Activated CD8-positive, alpha-beta memory T cell treated with anti-CD3 and anti-CD28 coated beads, Interleukin-2, amount 10 ng/mL, durations not matched to agents 7 days and 5 days (primary cell): ENCODE measurements around the gene GNB4. TPM values are rescaled to one million over a fixed set of nuclear protein-coding genes. Genes with fewer than 3 reads are reported as not detected.

Source experiments
- ATAC-seq: fragments of 150-1000 bp; cut with Tn5 transposase; one replicate; pipeline ENCODE4 v1.10.0; 2021; ENCODE audit warnings: moderate library complexity
- CTCF ChIA-PET: fragments of 350-600 bp; sonication (Branson Sonifier 250); formaldehyde crosslinking; loops from one replicate; lab custom pipeline; 2021; ENCODE audit warnings: antibody characterized with exemption; lab: Charles Lee
- DNase-seq: peaks from one replicate; pipeline ENCODE4 v3.0.0-alpha.2; 2020
- H3K27ac Mint-ChIP-seq: one replicate; pipeline ENCODE4 v1.8.0; 2021; ENCODE audit warnings: mild to moderate bottlenecking, mixed read lengths
- H3K27me3 Mint-ChIP-seq: one replicate; pipeline ENCODE4 v1.8.0; 2021; ENCODE audit warnings: mixed read lengths
- H3K36me3 Mint-ChIP-seq: one replicate; pipeline ENCODE4 v1.8.0; 2021; ENCODE audit warnings: mild to moderate bottlenecking, mixed read lengths
- H3K4me1 Mint-ChIP-seq: one replicate; pipeline ENCODE4 v1.8.0; 2021; ENCODE audit warnings: mixed read lengths
- H3K4me3 Mint-ChIP-seq: one replicate; pipeline ENCODE4 v1.8.0; 2021; ENCODE audit warnings: mild to moderate bottlenecking, moderate library complexity, mixed read lengths
- H3K9me3 Mint-ChIP-seq: one replicate; pipeline ENCODE4 v1.8.0; 2022; ENCODE audit warnings: low read depth, mixed read lengths
- total RNA-seq, 2 experiments: library from RNA; stranded (reverse); gene quantifications; one replicate each; pipeline ENCODE4 v1.2.3, GENCODE V29; 2021

GNB4 gene
- total RNA-seq, result 10 to 100 TPM in 1 of 2 experiments, 1 to 10 TPM in 1; 7.5 to 13.8 TPM

DNA sequence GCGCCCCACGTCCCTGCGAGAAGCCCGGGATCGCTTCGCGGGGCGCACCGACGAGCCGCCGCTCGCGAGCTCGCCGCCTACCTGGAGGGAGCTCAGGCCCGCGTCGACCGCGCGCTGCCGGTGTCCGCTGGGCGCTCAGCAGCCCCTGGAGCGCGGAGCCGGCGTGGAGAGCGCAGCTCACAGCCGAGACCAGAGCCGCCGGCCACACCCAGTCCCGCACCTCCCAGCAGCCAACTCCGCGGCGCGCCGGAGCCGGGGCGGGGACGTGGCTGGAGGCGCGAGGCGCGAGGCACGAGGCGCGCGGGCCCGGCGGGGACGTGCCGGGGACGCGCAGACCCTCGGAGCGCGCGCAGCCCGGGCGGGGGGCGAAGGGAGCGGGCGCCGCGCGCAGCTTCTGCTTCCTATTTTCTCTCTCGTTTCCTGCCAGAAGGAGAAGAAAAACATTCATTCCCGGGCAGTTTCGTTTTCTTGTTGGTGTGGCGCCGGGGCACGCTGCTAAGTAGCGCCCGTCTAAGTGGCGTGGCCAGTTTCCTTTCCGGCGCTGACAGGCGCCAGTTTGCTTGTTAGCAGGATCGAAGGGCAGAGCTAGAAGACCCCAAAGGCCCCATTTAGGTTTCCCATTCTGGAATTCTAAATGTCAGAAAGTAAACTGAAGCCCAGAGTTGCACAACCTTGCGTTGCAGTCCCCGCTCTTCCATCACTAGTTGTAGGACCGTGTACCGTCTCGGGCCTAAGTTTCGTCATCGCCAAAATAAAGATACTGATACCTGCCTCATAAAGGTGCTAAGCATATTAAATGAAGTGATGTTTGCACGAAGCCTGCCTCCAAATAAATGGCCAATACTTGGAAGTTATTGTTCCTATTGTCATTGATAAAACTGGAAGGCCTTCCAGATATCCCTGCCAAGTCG, at the start of gene GNB4:
GNB4 (minus strand) TSS at position 206 of the 911 bp plus-strand sequence. CDS start 25,270 bp downstream, outside the sequence.
- ATAC-seq (peak; percentile 91), DNase-seq (peak; percentile 61)
- peak within 1 kb of the TSS; percentile 74 for H3K27ac Mint-ChIP-seq
- CTCF ChIA-PET, result interaction anchor here (1.0 to 1.2 kb wide), 2 partner anchors 12 to 110 kb away, joined by 3 read pairs; no protein-coding TSS in a partner anchor
- peaks cover 83% of the 10 kb centered on the region for H3K27me3 Mint-ChIP-seq
- no peaks in the 10 kb centered on the region for H3K9me3 Mint-ChIP-seq
- H3K4me3 Mint-ChIP-seq, result peak within 1 kb of the TSS; percentile 83
- peaks cover 7% of the 10 kb centered on the region for H3K36me3 Mint-ChIP-seq
- H3K4me1 Mint-ChIP-seq, result peaks cover 23% of the 10 kb centered on the region

- H3K4me3 Mint-ChIP-seq, result no peak overlapping the region
- peaks cover 3% of the 10 kb centered on the region for H3K36me3 Mint-ChIP-seq
- CTCF ChIA-PET, result no interaction called here
- DNase-seq, result no peak
- ATAC-seq, result no peak
- H3K27me3 Mint-ChIP-seq, result peaks cover 2% of the 10 kb centered on the region
- peaks cover 15% of the 10 kb centered on the region for H3K9me3 Mint-ChIP-seq
- H3K4me1 Mint-ChIP-seq, result no peaks in the 10 kb centered on the region
- no peak overlapping the region for H3K27ac Mint-ChIP-seq
These were observed 44.2 kb upstream of the GNB4 start for GRCh38 chr3:179495483-179495882.

DNA sequence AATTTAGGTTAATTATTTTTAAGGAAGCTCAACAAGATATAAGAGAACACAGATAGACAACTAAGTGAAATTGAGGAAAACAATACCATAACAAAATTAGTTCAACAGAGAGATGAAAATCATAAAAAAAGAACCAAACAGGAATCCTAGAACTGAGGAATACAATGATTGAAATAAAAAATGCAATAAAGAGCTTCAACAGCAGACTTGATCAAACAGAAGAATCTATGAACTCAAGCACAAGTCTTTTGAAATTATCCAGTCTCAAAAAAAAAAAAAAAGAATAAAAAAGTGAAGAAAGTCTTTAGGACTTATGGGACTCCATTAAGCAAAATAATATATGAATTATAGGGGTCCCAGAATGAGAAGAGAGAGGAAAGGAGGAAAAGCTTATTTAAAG, 42.0 kb upstream of the GNB4 start:
- CTCF ChIA-PET, result no interaction called here

GRCh38 chr3:179488213-179488612, 36.9 kb upstream of the GNB4 start:
- DNase-seq (no peak), ATAC-seq (no peak)
- H3K27me3 Mint-ChIP-seq, result peaks cover 7% of the 10 kb centered on the region
- no peaks in the 10 kb centered on the region for H3K36me3 Mint-ChIP-seq
- H3K4me3 Mint-ChIP-seq, result no peak overlapping the region
- no peaks in the 10 kb centered on the region for H3K4me1 Mint-ChIP-seq
- CTCF ChIA-PET, result no interaction called here
- H3K9me3 Mint-ChIP-seq, result peaks cover 9% of the 10 kb centered on the region
- H3K27ac Mint-ChIP-seq, result no peak overlapping the region

More for the DNA sequence above, 42.0 kb upstream of the GNB4 start:
- H3K4me1 Mint-ChIP-seq, result no peaks in the 10 kb centered on the region
- H3K9me3 Mint-ChIP-seq, result peaks cover 17% of the 10 kb centered on the region
- DNase-seq (no peak), ATAC-seq (no peak)
- no peak overlapping the region for H3K27ac Mint-ChIP-seq
- H3K4me3 Mint-ChIP-seq, result no peak overlapping the region
- peaks cover 3% of the 10 kb centered on the region for H3K36me3 Mint-ChIP-seq
- H3K27me3 Mint-ChIP-seq, result peaks cover 2% of the 10 kb centered on the region

- ATAC-seq (no peak), DNase-seq (no peak)
- H3K4me1 Mint-ChIP-seq, result no peaks in the 10 kb centered on the region
- CTCF ChIA-PET, result no interaction called here
- no peaks in the 10 kb centered on the region for H3K36me3 Mint-ChIP-seq
- peaks cover 3% of the 10 kb centered on the region for H3K9me3 Mint-ChIP-seq
- H3K4me3 Mint-ChIP-seq, result no peak overlapping the region
- H3K27ac Mint-ChIP-seq, result no peak overlapping the region
- H3K27me3 Mint-ChIP-seq, result peaks cover 7% of the 10 kb centered on the region
These were observed 35.5 kb upstream of the GNB4 start for GRCh38 chr3:179486806-179487205.

DNA sequence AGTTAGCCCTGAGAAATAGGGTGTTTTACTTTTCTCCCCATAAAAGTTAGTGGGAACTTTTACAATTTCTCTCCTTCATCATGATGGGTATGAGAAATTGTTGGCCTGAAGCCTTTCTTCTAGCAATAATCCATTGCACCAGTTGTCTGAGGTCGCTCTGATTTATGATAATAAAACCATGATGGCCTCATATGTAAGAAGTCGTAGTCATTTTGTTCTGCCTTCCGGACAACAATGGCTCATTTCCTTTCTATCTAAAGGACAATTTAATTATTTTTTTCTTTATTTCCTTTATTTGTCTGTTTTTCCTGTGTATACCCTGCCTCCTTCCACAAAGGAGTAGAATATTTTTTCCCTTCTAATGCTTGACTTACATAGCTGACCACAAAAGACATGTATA, 31.6 kb upstream of the GNB4 start:
- CTCF ChIA-PET, result no interaction called here
- Mint-ChIP-seq H3K9me3 (no peaks in the 10 kb centered on the region), H3K4me1 (no peaks in the 10 kb centered on the region), H3K27ac (no peak overlapping the region), H3K4me3 (no peak overlapping the region), H3K36me3 (no peaks in the 10 kb centered on the region), H3K27me3 (peaks cover 5% of the 10 kb centered on the region)
- DNase-seq, result no peak
- ATAC-seq, result no peak

DNA sequence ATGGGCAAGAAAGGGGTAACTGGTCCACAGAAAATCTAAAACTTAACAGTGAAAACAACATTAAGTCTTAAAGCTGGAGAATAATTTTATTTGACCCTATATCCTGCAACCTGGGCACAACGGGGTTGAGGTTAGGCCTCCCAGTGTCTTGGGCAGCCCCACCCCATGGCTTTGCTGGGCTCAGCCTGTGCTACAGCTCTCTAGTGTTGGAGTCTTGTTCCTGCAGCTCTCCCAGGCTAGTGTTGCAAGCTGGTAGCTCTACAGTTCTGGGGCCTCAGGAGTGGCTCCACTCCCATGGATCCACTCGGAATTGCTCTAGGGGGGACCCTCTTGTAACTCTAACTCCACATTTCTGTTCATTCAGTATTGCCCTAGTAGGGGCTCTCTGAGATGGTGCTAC, 24.9 kb upstream of the GNB4 start:
- ATAC-seq (no peak), DNase-seq (no peak)
- Mint-ChIP-seq H3K9me3 (no peaks in the 10 kb centered on the region), H3K27ac (no peak overlapping the region), H3K36me3 (no peaks in the 10 kb centered on the region), H3K4me1 (no peaks in the 10 kb centered on the region), H3K4me3 (no peak overlapping the region), H3K27me3 (no peaks in the 10 kb centered on the region)
- CTCF ChIA-PET, result no interaction called here

DNA sequence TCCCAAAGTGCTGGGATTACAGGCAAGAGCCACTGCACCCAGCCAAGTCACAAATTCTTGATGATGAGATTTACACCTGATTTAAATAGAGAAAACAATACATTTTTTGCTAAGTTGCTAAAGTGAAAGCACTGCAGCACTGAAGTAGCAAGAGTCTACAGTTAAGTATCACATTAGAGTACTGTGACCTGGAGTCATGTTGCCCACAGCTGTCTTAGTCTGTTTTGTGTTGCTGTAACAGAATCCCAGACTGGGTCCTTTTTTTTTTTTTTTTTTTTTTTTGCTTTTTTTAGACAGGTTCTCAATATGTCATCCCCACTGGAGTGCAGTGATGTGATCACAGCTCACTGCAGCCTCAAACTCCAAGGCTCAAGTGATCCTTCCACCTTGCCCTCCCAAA, 23.2 kb upstream of the GNB4 start:
- H3K27ac Mint-ChIP-seq, result no peak overlapping the region
- H3K9me3 Mint-ChIP-seq, result no peaks in the 10 kb centered on the region
- CTCF ChIA-PET, result no interaction called here
- DNase-seq (no peak), ATAC-seq (no peak)
- no peaks in the 10 kb centered on the region for H3K4me1 Mint-ChIP-seq
- no peak overlapping the region for H3K4me3 Mint-ChIP-seq
- H3K36me3 Mint-ChIP-seq, result no peaks in the 10 kb centered on the region
- no peaks in the 10 kb centered on the region for H3K27me3 Mint-ChIP-seq

- ATAC-seq (no peak), DNase-seq (no peak)
- no peaks in the 10 kb centered on the region for H3K27me3 Mint-ChIP-seq
- H3K4me1 Mint-ChIP-seq, result no peaks in the 10 kb centered on the region
- no peak overlapping the region for H3K27ac Mint-ChIP-seq
- CTCF ChIA-PET, result no interaction called here
- no peak overlapping the region for H3K4me3 Mint-ChIP-seq
- H3K9me3 Mint-ChIP-seq, result no peaks in the 10 kb centered on the region
- no peaks in the 10 kb centered on the region for H3K36me3 Mint-ChIP-seq
These were observed 22.3 kb upstream of the GNB4 start for GRCh38 chr3:179473565-179473964.

- peak; percentile 67 for ATAC-seq
- DNase-seq, result peak; percentile 47
- Mint-ChIP-seq H3K27me3 (peaks cover 16% of the 10 kb centered on the region), H3K36me3 (peaks cover 2% of the 10 kb centered on the region), H3K4me1 (peaks cover 11% of the 10 kb centered on the region), H3K9me3 (peaks cover 2% of the 10 kb centered on the region), H3K27ac (no peak overlapping the region), H3K4me3 (no peak overlapping the region)
- CTCF ChIA-PET, result interaction anchor here (1.4 kb wide), 1 partner anchor 12 kb away, joined by 3 read pairs; no protein-coding TSS in a partner anchor
These were observed 13.2 kb upstream of the GNB4 start for GRCh38 chr3:179464323-179465092.

- Mint-ChIP-seq H3K27ac (no peak overlapping the region), H3K4me1 (peaks cover 11% of the 10 kb centered on the region), H3K36me3 (peaks cover 2% of the 10 kb centered on the region), H3K9me3 (peaks cover 2% of the 10 kb centered on the region), H3K4me3 (no peak overlapping the region), H3K27me3 (peaks cover 21% of the 10 kb centered on the region)
- no peak for ATAC-seq
- CTCF ChIA-PET, result interaction anchor here (1.4 kb wide), 1 partner anchor 11 kb away, joined by 3 read pairs; no protein-coding TSS in a partner anchor
- DNase-seq, result no peak
These were observed 12.0 kb upstream of the GNB4 start for GRCh38 chr3:179463319-179463718.

DNA sequence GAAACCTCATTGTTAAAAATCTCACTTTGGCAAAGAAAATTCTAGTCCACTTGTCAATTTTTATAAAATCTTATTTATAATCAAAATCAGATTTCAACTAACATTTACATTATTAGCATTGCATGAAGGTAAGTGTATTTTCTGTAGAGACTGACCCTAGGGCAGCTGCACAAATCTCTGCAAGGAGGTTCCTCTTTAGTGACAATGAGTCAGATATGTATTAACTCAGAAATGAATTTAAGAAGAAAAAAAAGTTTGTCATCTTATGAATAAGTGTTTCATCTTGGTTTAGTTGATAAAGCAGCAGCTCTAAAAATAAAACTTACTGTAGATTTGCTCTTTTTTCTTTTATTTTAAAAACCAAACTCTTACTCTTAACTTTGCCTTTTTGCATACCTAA, 9.0 kb upstream of the GNB4 start:
- CTCF ChIA-PET, result interaction anchor here (1.3 kb wide), 1 partner anchor 91 kb away, joined by 4 read pairs; no protein-coding TSS in a partner anchor
- H3K9me3 Mint-ChIP-seq, result peaks cover 2% of the 10 kb centered on the region
- ATAC-seq (no peak), DNase-seq (no peak)
- peaks cover 2% of the 10 kb centered on the region for H3K36me3 Mint-ChIP-seq
- H3K27ac Mint-ChIP-seq, result no peak overlapping the region
- no peak overlapping the region for H3K4me3 Mint-ChIP-seq
- peaks cover 11% of the 10 kb centered on the region for H3K4me1 Mint-ChIP-seq
- H3K27me3 Mint-ChIP-seq, result peaks cover 41% of the 10 kb centered on the region

DNA sequence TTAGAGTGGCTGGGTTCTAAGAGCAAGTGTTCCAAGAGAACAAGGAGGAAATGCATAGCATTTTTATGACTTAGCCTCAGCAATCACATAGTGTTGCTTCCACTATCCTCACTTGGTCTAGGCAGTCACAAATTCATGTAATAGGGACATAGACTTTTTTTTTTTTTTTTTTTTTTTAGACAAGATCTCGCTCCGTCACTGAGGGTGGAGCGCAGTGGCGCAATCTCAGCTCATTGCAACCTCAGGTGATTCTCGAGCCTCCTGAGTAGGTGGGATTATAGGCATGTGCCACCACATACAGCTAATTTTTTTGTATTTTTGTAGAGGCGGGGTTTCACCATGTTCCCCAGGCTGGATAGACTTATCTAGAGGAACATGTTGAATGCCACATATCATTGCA, 4.7 kb upstream of the GNB4 start:
- Mint-ChIP-seq H3K4me1 (peaks cover 8% of the 10 kb centered on the region), H3K9me3 (no peaks in the 10 kb centered on the region), H3K4me3 (no peak overlapping the region), H3K27me3 (peaks cover 69% of the 10 kb centered on the region), H3K27ac (no peak overlapping the region), H3K36me3 (no peaks in the 10 kb centered on the region)
- CTCF ChIA-PET, result no interaction called here
- ATAC-seq (no peak), DNase-seq (no peak)
